OCI-LY7 (cell line): ENCODE results near the gene PPP1CA.
"Not testable (repeated sequence)": the region's sequence is repeated elsewhere in the genome, so short reads cannot be mapped to it uniquely, and the experiment has no call there.

Experiments
- CTCF ChIP-seq: fragments of 200-600 bp; sonication (generic); conservative IDR thresholded peaks from 2 replicates; pipeline ENCODE4 v1.5.1; 2014; ENCODE audit warnings: mild to moderate bottlenecking, antibody characterized with exemption, low read length, moderate library complexity, mixed read lengths
- EZH2phosphoT487 ChIP-seq: fragments of 200-600 bp; sonication (generic); IDR thresholded peaks from 2 replicates; pipeline ENCODE4 v1.6.1; 2018; ENCODE audit warnings: low read depth, borderline replicate concordance, mild to moderate bottlenecking, mixed run types, antibody characterized with exemption, low read length, moderate library complexity, mixed read lengths

- TF ChIP-seq CTCF, EZH2phosphoT487: not testable (repeated sequence)
Observed at GRCh38 chr11:67402192-67402839, 658 bp upstream of the PPP1CA start.
